Middle frontal gyrus (tissue), 1 donor: Measurements from ENCODE around the gene SERPINH1.
"Not testable (repeated sequence)": the region's sequence is repeated elsewhere in the genome, so short reads cannot be mapped to it uniquely, and the experiment has no call there.

Source experiments
- DNase-seq: peaks from one replicate; pipeline ENCODE4 v3.0.0-alpha.2; 2015; ENCODE audit warnings: low spot score; ENCODE audit errors: extremely low spot score

Gene SERPINH1

GRCh38 chr11:75572744-75573143, 10.7 kb downstream of the SERPINH1 start:
- no peak for DNase-seq

- no peak for DNase-seq
These were observed 12.9 kb downstream of the SERPINH1 start for GRCh38 chr11:75574698-75575602.

GRCh38 chr11:75576017-75576416, 14.0 kb downstream of the SERPINH1 start:
- DNase-seq, result no peak

DNA sequence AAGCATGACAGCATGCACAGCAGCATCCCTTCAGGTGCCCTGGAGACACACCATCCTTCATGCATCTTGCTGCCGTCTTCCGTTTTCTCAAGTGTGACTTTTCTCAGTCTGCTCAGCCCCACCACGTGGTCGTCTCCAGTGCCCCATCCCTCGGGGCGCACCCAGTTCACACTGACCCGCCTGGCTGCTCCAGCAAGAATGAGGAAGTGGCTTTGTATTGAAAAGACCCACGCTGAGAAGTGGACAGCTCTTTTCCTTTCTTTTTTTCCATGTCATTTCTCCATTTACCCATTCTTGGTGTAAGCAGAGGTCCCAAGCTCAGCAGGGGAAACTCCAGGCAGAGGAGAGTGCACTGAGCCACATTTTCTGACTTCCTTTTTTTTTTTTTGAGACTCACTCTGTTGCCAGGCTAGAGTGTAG, 14.5 kb downstream of the SERPINH1 start:
- DNase-seq, result no peak

GRCh38 chr11:75577207-75577606, 15.2 kb downstream of the SERPINH1 start:
- no peak for DNase-seq

DNA sequence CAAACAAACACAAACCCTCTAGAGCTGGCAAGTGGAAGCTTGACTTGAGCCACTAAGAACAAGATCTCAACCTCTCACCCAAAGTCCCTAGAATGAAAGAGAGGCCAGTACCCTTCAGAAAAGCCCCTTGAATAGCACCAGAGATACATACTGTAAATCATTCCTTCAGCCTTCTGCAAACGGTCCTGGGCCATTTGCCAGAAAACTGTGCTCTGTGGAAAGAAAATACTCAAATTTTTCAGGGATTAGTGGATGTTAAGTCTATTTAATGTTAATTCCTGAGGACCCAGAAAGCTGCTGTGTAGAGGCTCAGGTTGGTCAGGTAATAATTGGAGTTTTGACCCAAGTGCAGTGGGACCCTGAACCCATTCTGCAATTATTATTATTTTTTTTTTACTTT, 16.9 kb downstream of the SERPINH1 start:
- no peak for DNase-seq

DNA sequence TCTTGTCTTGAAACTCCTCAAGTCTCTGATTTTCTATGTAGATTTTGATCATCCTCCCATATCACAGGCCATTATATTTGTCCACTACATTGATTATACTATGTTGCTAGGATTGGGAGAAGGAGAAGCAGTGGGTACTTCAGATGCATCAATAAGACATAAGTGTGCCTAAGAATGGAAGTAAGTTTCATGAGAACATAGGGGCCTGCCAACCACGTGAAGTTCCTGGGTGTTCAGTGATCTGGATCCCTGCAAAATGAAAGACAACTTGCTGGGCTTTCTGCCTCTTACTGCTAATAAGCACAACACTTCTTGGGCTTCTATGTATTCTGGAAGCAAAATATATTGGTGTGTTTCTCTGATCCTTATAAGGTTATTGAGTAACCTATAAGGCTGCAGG, 17.8 kb downstream of the SERPINH1 start:
- no peak for DNase-seq

DNA sequence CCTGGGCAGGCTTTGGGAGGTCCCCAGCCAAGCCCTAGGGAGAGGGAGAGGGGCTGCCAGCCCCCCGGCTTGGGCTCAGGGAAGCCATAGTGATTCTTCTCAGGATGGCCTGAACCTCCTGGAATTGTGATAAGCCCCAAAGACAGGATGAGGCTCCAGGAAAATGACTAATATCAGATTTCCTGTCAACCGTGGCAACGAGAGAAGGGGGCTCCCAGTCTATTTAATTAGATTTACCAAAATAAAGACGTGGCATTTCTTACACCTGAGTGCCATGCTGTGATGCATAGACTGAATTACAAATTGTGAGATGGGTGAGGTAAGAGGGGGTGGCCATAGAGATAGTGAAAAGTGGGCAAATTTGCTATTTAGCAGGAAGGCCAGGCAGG, 20.4 kb downstream of the SERPINH1 start:
- no peak for DNase-seq

- DNase-seq, result no peak
These were observed 21.1 kb downstream of the SERPINH1 start for GRCh38 chr11:75582895-75583717.

DNA sequence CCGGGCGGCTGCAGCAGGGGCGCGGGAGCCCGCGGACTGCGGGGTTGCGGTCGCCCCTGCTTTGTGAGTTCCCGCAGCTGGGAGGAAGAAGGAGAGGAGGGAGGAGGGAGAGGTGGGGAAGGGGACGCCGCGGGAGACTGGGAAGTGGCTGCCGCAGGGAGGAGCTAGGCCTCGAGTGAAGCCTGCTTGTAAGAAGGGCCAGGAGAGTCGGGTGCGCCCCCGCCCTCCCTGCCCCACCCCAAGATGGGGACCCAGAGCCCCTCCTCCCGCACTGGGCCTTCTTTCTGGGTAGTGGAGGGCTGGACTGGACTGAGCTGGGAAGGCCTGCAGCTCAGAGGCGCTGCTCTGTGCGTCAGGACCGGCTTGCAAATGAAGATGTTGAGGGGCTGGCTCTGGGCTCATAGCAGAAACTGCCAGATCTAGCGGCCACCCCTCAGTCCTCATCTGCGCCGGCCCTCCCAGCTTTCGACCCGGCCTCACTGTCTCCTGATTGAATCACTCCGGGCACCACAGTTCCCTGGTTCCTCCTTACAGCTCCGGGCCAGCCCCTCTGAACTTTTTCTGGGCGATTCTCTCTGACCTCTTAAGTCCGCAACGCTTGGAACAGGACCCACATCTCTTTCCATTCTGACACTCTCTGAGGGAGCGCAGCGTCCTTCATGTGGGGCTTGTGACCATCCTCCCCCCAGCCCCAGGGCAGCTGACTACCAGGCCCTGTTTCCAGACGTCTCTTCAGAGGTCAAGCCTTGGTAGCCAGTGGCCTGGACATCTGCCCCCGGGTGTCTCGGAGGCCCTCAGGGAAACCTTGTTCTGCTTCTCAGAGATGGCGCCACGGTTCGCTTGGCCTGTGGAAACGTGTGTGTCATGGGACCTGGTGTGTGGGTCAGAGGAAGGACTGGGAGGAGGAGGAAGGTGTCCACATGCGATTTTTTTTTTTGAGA, 21.9 kb downstream of the SERPINH1 start:
- DNase-seq, result no peak

- DNase-seq, result not testable (repeated sequence)
These were observed 22.7 kb downstream of the SERPINH1 start for GRCh38 chr11:75584659-75585292.

GRCh38 chr11:75585293-75585670, 23.2 kb downstream of the SERPINH1 start:
- no peak for DNase-seq

DNA sequence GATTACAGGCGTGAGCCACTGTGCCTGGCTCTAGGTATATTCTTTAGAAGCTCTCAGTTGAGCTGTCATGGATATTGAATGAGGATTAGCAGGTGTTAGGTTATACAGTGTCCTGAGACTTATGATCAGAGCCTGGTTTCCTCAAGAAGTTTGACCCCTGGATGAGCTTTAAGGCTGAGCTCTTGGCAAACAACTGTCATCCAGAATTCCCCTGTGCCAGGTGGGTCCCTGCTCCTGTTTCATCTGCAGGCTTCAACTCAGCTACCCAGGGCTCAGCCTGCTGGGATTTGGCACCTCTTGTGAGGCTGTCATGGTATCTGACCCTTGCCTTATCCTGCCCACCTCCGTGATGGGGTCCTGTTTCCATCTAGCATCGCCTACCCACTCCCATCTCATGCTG, 24.3 kb downstream of the SERPINH1 start:
- DNase-seq, result no peak

- no peak for DNase-seq
These were observed 26.0 kb downstream of the SERPINH1 start for GRCh38 chr11:75588051-75588481.

- no peak for DNase-seq
These were observed 27.0 kb downstream of the SERPINH1 start for GRCh38 chr11:75589051-75589450.

DNA sequence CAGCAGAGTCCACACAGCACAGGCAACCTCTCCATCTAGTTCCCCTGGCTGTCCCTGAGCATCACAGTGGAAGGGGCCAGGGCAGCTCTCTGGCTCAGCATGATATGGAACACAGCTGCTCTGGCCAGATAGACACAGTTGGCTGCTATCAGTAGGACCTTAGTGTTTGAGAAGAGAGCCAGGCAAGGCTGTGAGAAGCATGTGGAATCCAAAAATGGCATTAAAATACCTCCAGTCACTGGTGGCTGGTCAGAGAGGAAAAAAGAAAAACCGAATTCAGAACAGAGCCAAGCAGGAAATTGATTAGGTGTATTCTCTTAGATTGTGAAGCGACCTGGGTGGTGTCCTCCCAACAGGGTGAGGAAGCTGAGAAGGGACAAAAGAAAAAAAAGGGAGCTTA, 27.9 kb downstream of the SERPINH1 start:
- DNase-seq, result no peak

GRCh38 chr11:75591371-75591770, 29.3 kb downstream of the SERPINH1 start:
- no peak for DNase-seq

DNA sequence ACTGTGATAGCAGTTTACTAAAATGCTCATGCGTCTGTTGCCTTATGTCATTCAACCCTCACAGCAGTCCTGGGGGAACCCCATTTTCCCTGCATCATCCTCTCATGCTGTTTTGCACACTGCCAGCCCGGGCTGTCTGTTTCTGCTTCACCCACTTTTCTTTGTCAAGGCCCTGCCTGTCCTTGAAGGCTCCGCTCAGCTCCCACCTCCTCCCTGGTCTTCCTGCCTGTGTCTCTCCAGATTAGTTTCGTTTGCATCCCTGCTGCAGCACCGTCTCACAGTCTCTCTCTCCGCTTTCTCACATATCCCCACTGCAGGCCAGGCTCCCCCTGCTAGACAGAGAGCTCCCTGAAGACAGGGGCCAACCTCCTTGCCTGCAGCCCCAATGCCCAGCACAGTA, 29.9 kb downstream of the SERPINH1 start:
- DNase-seq, result no peak

- DNase-seq, result no peak
These were observed 30.7 kb downstream of the SERPINH1 start for GRCh38 chr11:75592715-75593114.

DNA sequence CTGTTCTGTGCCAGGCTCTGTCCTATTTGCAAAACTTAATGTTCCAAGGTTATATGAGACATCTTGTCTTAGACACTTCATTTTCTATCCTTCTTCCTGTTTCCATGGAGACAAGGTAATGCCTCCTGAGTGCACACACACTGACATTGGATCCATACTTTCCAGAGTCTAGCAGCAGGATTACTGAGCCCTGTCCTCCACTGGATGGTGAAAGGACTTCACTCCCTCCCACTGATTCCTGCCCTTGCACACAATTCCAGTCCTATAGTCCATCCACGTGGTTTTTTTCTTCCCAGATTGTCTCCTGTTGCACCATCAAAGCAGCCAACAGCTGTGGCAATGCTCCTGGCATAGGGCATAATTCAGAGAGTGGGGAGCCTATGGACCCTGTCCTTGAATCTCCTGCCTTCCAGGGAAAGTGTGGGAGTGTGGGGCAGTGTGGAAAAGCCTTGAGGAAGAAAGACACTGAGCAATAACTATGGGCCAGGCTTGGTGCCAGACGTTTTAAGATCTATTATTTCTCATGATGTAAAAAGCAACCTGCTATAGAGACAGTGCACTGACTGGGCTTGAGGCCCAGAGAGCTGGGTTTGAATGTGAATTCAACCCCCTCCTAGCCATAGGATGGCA, 31.3 kb downstream of the SERPINH1 start:
- no peak for DNase-seq
